ENCODE results near the gene VILL. TPM values are rescaled to one million over a fixed set of nuclear protein-coding genes. Genes with fewer than 3 reads are reported as not detected.

The VILL gene
- polyA plus RNA-seq, 1 donor from 2014 or later = not detected

GRCh38 chr3:38022301-38022700, 31.7 kb downstream of the VILL start (continued):
- TF ChIP-seq SMC3 (conservative IDR thresholded peaks at IDR 0.05; ENCODE audit: poor library complexity) = no peak

GRCh38 chr3:38022896-38023709, 32.5 kb downstream of the VILL start:
- H3K9me3 ChIP-seq (ENCODE audit: low read length) = no peaks in the 10 kb centered on the region
- H3K27ac ChIP-seq (ENCODE audit: low read length) = no peak overlapping the region
- no peaks in the 10 kb centered on the region for H3K79me2 ChIP-seq (replicated peaks; ENCODE audit: insufficient read depth, low read length)
- TF ChIP-seq EP300 (conservative IDR thresholded peaks at IDR 0.05; ENCODE audit: poor library complexity, severe bottlenecking) (no peak), RAD21 (conservative IDR thresholded peaks at IDR 0.05) (no peak), SMC3 (conservative IDR thresholded peaks at IDR 0.05; ENCODE audit: poor library complexity) (no peak), REST (IDR thresholded peaks at IDR 0.05; ENCODE audit: borderline replicate concordance) (no peak), CTCF (IDR thresholded peaks at IDR 0.05; ENCODE audit: poor library complexity, severe bottlenecking) (no peak), EZH2 (IDR thresholded peaks at IDR 0.05; ENCODE audit: borderline replicate concordance, insufficient read depth, low read length, poor library complexity, severe bottlenecking) (no peak), TAF1 (IDR thresholded peaks at IDR 0.05; ENCODE audit: low read depth) (no peak), POLR2AphosphoS5 (IDR thresholded peaks at IDR 0.05) (no peak), MXI1 (conservative IDR thresholded peaks at IDR 0.05; ENCODE audit: poor library complexity, severe bottlenecking) (no peak)
- H3K9ac ChIP-seq (ENCODE audit: low read length) = no peak overlapping the region
- no peaks in the 10 kb centered on the region for H3K36me3 ChIP-seq (ENCODE audit: insufficient read depth, low read length)
- no peak overlapping the region for H2AFZ ChIP-seq (ENCODE audit: low read depth, low read length)
- no peak overlapping the region for H3K4me2 ChIP-seq (ENCODE audit: low read length)
- H3K9me2 ChIP-seq (ENCODE audit: insufficient read depth, low read length) = no peaks in the 10 kb centered on the region
- H3F3A ChIP-seq (ENCODE audit: insufficient read depth, low read length, poor library complexity, severe bottlenecking) = no peaks in the 10 kb centered on the region
- H3K4me3 ChIP-seq (ENCODE audit: low read length) = no peak overlapping the region
- H3K27me3 ChIP-seq (ENCODE audit: insufficient read depth, low read depth, low read length) = no peaks in the 10 kb centered on the region
- no peaks in the 10 kb centered on the region for H4K20me1 ChIP-seq (ENCODE audit: insufficient read depth)

- no peak overlapping the region for H3K4me2 ChIP-seq (ENCODE audit: low read length)
- no peaks in the 10 kb centered on the region for H3K36me3 ChIP-seq (ENCODE audit: insufficient read depth, low read length)
- H4K20me1 ChIP-seq (ENCODE audit: insufficient read depth) = no peaks in the 10 kb centered on the region
- no peaks in the 10 kb centered on the region for H3K9me3 ChIP-seq (ENCODE audit: low read length)
- no peaks in the 10 kb centered on the region for H3F3A ChIP-seq (ENCODE audit: insufficient read depth, low read length, poor library complexity, severe bottlenecking)
- H3K4me3 ChIP-seq (ENCODE audit: low read length) = no peak overlapping the region
- peaks cover 24% of the 10 kb centered on the region for H3K27me3 ChIP-seq (ENCODE audit: insufficient read depth, low read depth, low read length)
- no peak overlapping the region for H3K27ac ChIP-seq (ENCODE audit: low read length)
- H2AFZ ChIP-seq (ENCODE audit: low read depth, low read length) = no peak overlapping the region
- no peak overlapping the region for H3K9ac ChIP-seq (ENCODE audit: low read length)
- no peaks in the 10 kb centered on the region for H3K9me2 ChIP-seq (ENCODE audit: insufficient read depth, low read length)
- no peaks in the 10 kb centered on the region for H3K79me2 ChIP-seq (replicated peaks; ENCODE audit: insufficient read depth, low read length)
- TF ChIP-seq MXI1 (conservative IDR thresholded peaks at IDR 0.05; ENCODE audit: poor library complexity, severe bottlenecking) (no peak), EZH2 (IDR thresholded peaks at IDR 0.05; ENCODE audit: borderline replicate concordance, insufficient read depth, low read length, poor library complexity, severe bottlenecking) (no peak), RAD21 (conservative IDR thresholded peaks at IDR 0.05) (no peak), TAF1 (IDR thresholded peaks at IDR 0.05; ENCODE audit: low read depth) (no peak), EP300 (conservative IDR thresholded peaks at IDR 0.05; ENCODE audit: poor library complexity, severe bottlenecking) (no peak), POLR2AphosphoS5 (IDR thresholded peaks at IDR 0.05) (no peak), SMC3 (conservative IDR thresholded peaks at IDR 0.05; ENCODE audit: poor library complexity) (no peak), REST (IDR thresholded peaks at IDR 0.05; ENCODE audit: borderline replicate concordance) (no peak), CTCF (IDR thresholded peaks at IDR 0.05; ENCODE audit: poor library complexity, severe bottlenecking) (no peak)
These were observed 36.3 kb downstream of the VILL start for GRCh38 chr3:38026856-38027255.
